HepG2 (cell line): ENCODE measurements around the gene USP5. TPM values are rescaled to one million over a fixed set of nuclear protein-coding genes. Genes with fewer than 3 reads are reported as not detected.

Source experiments
- AKAP8 ChIP-seq: sonication (generic); formaldehyde crosslinking; IDR thresholded peaks from 2 replicates; pipeline ENCODE4 v1.5.1; 2020; ENCODE audit warnings: mild to moderate bottlenecking, missing genetic modification reagents
- CBX5 ChIP-seq: sonication (generic); formaldehyde crosslinking; IDR thresholded peaks from 2 replicates; pipeline ENCODE4 v1.4.0; 2020; ENCODE audit warnings: missing genetic modification reagents, borderline replicate concordance
- EHMT2 ChIP-seq: fragments of 200-600 bp; sonication (generic); IDR thresholded peaks from 2 replicates; pipeline ENCODE4 v1.7.0; 2017; ENCODE audit warnings: antibody characterized with exemption, low read depth, low read length, borderline replicate concordance
- GATAD1 ChIP-seq: IDR thresholded peaks from 2 replicates; pipeline ENCODE4 v1.6.1; 2016; ENCODE audit warnings: missing genetic modification reagents, missing compliant biosample characterization
- MED8 ChIP-seq: sonication (generic); formaldehyde crosslinking; IDR thresholded peaks from 2 replicates; pipeline ENCODE4 v1.8.1; 2023; ENCODE audit warnings: mild to moderate bottlenecking, missing genetic modification reagents; ENCODE audit not compliant: insufficient replicate concordance
- NBN ChIP-seq: fragments of 450-650 bp; conservative IDR thresholded peaks from 2 replicates; pipeline ENCODE4 v1.6.1; 2017
- PLRG1 ChIP-seq: fragments of 450-650 bp; conservative IDR thresholded peaks from 2 replicates; pipeline ENCODE4 v1.6.1; 2016
- ZNF10 ChIP-seq: sonication (generic); formaldehyde crosslinking; IDR thresholded peaks from 2 replicates; pipeline ENCODE4 v1.4.0; 2020; ENCODE audit warnings: mild to moderate bottlenecking, low read depth, missing genetic modification reagents, borderline replicate concordance
- ZNF160 ChIP-seq: sonication (generic); formaldehyde crosslinking; IDR thresholded peaks from 2 replicates; pipeline ENCODE4 v1.8.0; 2022; ENCODE audit warnings: mild to moderate bottlenecking, inconsistent platforms, missing genetic modification reagents
- ZNF33B ChIP-seq: sonication (generic); formaldehyde crosslinking; IDR thresholded peaks from 2 replicates; pipeline ENCODE4 v1.5.1; 2020; ENCODE audit warnings: mild to moderate bottlenecking, missing genetic modification reagents
- ZNF382 ChIP-seq: sonication (generic); formaldehyde crosslinking; IDR thresholded peaks from 2 replicates; pipeline ENCODE4 v1.5.0; 2020; ENCODE audit warnings: missing genetic modification reagents, mild to moderate bottlenecking, borderline replicate concordance
- ZNF383 ChIP-seq: sonication (generic); formaldehyde crosslinking; IDR thresholded peaks from 2 replicates; pipeline ENCODE4 v1.4.0; 2020; ENCODE audit warnings: missing genetic modification reagents, mild to moderate bottlenecking, borderline replicate concordance
- ZNF777 ChIP-seq: sonication (generic); formaldehyde crosslinking; IDR thresholded peaks from 2 replicates; pipeline ENCODE4 v1.4.0; 2020; ENCODE audit warnings: missing genetic modification reagents
- ZNF841 ChIP-seq: sonication (generic); formaldehyde crosslinking; IDR thresholded peaks from 2 replicates; pipeline ENCODE4 v1.8.1; 2023; ENCODE audit warnings: missing genetic modification reagents, borderline replicate concordance
- ZNF883 ChIP-seq: sonication (generic); formaldehyde crosslinking; IDR thresholded peaks from 2 replicates; pipeline ENCODE4 v1.5.1; 2020; ENCODE audit warnings: mild to moderate bottlenecking, missing genetic modification reagents; ENCODE audit errors: not compliant biosample characterization
- polyA plus RNA-seq, 8 experiments: library from polyadenylated mRNA; depleted of rRNA in 3 of 8; stranded (reverse) in 7 of 8; unstranded in 1 of 8; fragments of >200 nt; fragmentation: Illumina TruSeq in 4 of 8; extraction: Trizol in 4 of 8; gene quantifications; 2 replicates each; pipeline versions ENCODE4 v1.2.1 to v1.2.3, GENCODE V29; 2011 to 2016; ENCODE audit warnings: low read depth in 4 of 8, missing spikeins in 1 of 8, mixed read lengths in 1 of 8; ENCODE audit not compliant: insufficient read depth in 1 of 8
- total RNA-seq, 5 experiments: library from RNA; depleted of rRNA; stranded (reverse); fragments of >200 nt; fragmentation: Illumina TruSeq; extraction: Trizol; gene quantifications; 2 replicates each; pipeline ENCODE4 v1.2.3, GENCODE V29; 2016; ENCODE audit warnings: low read depth in 1 of 5
- TF ChIP-seq, protein P1 (sequence below): sonication (generic); formaldehyde crosslinking; IDR thresholded peaks from 2 replicates; pipeline ENCODE4 v1.4.0; 2020; ENCODE audit warnings: missing genetic modification reagents, borderline replicate concordance
- TF ChIP-seq, protein P2 (sequence below): IDR thresholded peaks from 2 replicates; pipeline ENCODE4 v1.6.1; 2018; ENCODE audit warnings: missing genetic modification reagents
- TF ChIP-seq, protein P3 (sequence below): sonication (generic); formaldehyde crosslinking; IDR thresholded peaks from 2 replicates; pipeline ENCODE4 v1.5.0; 2020; ENCODE audit warnings: mild to moderate bottlenecking, missing genetic modification reagents
- TF ChIP-seq, protein P4 (sequence below): fragments of 450-650 bp; IDR thresholded peaks from 2 replicates; pipeline ENCODE4 v1.6.1; 2017

Gene USP5
- total and polyA plus RNA-seq, 2 of the 13 experiments (the other 11 are each of a cell fraction or from before 2014, with no cell fraction given), result 39.6 to 56.0 TPM

DNA sequence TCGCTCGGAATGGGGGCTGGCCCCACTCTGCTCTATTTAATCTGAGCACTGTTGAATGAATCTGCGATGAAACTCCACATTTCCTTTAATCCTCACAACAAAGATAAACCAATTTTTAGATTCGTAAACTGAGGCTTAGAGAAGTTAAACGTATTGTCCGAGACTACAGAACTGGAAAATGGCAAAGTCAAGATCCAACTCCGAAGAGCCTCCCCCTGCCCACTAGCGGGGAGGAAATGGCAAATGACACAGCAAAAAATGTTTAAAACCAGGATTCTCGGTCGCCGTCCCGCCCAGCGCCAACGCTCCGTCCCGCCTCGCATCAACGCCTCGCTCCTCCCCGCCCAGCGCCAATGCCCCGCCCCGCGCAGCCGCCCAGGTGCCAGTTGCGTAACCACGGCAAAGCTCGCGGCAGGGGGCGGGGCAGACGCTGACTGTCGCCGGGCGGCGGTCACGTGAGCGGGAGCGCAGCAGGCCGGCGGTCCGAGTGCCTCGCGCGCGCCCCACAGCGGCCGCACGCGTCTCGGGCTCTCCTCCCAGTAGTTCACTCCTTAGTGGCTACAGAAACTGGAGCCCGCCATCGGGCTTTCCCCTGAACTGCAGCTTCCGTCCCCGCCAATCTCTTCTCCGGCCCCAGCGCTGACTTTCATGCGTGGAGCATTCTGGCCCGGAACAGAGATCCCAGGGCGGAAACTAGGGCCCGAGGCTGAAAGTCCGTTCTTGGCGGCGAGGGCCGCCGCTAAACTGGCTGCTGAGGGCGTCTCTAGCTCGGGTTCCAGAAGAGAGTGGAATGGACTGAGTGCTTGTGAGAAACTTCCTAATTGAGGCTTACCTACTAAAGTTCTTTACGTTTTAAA, 39.1 kb downstream of the USP5 start (continued):
- TF ChIP-seq, protein P1, sequence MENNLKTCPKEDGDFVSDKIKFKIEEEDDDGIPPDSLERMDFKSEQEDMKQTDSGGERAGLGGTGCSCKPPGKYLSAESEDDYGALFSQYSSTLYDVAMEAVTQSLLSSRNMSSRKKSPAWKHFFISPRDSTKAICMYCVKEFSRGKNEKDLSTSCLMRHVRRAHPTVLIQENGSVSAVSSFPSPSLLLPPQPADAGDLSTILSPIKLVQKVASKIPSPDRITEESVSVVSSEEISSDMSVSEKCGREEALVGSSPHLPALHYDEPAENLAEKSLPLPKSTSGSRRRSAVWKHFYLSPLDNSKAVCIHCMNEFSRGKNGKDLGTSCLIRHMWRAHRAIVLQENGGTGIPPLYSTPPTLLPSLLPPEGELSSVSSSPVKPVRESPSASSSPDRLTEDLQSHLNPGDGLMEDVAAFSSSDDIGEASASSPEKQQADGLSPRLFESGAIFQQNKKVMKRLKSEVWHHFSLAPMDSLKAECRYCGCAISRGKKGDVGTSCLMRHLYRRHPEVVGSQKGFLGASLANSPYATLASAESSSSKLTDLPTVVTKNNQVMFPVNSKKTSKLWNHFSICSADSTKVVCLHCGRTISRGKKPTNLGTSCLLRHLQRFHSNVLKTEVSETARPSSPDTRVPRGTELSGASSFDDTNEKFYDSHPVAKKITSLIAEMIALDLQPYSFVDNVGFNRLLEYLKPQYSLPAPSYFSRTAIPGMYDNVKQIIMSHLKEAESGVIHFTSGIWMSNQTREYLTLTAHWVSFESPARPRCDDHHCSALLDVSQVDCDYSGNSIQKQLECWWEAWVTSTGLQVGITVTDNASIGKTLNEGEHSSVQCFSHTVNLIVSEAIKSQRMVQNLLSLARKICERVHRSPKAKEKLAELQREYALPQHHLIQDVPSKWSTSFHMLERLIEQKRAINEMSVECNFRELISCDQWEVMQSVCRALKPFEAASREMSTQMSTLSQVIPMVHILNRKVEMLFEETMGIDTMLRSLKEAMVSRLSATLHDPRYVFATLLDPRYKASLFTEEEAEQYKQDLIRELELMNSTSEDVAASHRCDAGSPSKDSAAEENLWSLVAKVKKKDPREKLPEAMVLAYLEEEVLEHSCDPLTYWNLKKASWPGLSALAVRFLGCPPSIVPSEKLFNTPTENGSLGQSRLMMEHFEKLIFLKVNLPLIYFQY (CRISPR knock-in tag), result peak; percentile 44; the same call in 1 of the 2 replicates
- TF ChIP-seq EHMT2 (no peak), ZNF160 (CRISPR knock-in tag) (peak; percentile 23; the same call in 1 of the 2 replicates), MED8 (CRISPR knock-in tag) (peak; percentile 74), ZNF883 (CRISPR knock-in tag) (peak; percentile 50), ZNF841 (CRISPR knock-in tag) (peak; percentile 80; the same call in 1 of the 2 replicates), ZNF383 (no peak), GATAD1 (peak; percentile 67), ZNF382 (CRISPR knock-in tag) (no peak), PLRG1 (no peak), ZNF33B (CRISPR knock-in tag) (no peak; the same call in 1 of the 2 replicates), NBN (no peak), ZNF10 (CRISPR knock-in tag) (no peak), AKAP8 (CRISPR knock-in tag) (peak; percentile 97), ZNF777 (no peak; the same call in 1 of the 2 replicates), CBX5 (CRISPR knock-in tag) (0 out of 2 replicates have a peak, but pooled peaks have one; percentile 38)
- TF ChIP-seq, protein P2, sequence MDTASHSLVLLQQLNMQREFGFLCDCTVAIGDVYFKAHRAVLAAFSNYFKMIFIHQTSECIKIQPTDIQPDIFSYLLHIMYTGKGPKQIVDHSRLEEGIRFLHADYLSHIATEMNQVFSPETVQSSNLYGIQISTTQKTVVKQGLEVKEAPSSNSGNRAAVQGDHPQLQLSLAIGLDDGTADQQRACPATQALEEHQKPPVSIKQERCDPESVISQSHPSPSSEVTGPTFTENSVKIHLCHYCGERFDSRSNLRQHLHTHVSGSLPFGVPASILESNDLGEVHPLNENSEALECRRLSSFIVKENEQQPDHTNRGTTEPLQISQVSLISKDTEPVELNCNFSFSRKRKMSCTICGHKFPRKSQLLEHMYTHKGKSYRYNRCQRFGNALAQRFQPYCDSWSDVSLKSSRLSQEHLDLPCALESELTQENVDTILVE (CRISPR knock-in tag), result peak; percentile 92
- TF ChIP-seq, protein P3, sequence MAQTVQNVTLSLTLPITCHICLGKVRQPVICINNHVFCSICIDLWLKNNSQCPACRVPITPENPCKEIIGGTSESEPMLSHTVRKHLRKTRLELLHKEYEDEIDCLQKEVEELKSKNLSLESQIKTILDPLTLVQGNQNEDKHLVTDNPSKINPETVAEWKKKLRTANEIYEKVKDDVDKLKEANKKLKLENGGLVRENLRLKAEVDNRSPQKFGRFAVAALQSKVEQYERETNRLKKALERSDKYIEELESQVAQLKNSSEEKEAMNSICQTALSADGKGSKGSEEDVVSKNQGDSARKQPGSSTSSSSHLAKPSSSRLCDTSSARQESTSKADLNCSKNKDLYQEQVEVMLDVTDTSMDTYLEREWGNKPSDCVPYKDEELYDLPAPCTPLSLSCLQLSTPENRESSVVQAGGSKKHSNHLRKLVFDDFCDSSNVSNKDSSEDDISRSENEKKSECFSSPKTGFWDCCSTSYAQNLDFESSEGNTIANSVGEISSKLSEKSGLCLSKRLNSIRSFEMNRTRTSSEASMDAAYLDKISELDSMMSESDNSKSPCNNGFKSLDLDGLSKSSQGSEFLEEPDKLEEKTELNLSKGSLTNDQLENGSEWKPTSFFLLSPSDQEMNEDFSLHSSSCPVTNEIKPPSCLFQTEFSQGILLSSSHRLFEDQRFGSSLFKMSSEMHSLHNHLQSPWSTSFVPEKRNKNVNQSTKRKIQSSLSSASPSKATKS (CRISPR knock-in tag), result no peak
- TF ChIP-seq, protein P4, sequence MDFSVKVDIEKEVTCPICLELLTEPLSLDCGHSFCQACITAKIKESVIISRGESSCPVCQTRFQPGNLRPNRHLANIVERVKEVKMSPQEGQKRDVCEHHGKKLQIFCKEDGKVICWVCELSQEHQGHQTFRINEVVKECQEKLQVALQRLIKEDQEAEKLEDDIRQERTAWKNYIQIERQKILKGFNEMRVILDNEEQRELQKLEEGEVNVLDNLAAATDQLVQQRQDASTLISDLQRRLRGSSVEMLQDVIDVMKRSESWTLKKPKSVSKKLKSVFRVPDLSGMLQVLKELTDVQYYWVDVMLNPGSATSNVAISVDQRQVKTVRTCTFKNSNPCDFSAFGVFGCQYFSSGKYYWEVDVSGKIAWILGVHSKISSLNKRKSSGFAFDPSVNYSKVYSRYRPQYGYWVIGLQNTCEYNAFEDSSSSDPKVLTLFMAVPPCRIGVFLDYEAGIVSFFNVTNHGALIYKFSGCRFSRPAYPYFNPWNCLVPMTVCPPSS, result no peak
